Measurements from ENCODE around the gene FAHD1. TPM values are rescaled to one million over a fixed set of nuclear protein-coding genes. Genes with fewer than 3 reads are reported as not detected.
"Not testable (repeated sequence)": the region's sequence is repeated elsewhere in the genome, so short reads cannot be mapped to it uniquely, and the experiment has no call there.

FAHD1 gene
- total and polyA plus RNA-seq, 3 experiments from 2014 or later = 19.3 to 26.7 (median 20.9) TPM

- H3K36me3 Mint-ChIP-seq = no peaks in the 10 kb centered on the region
- H3K27me3 ChIP-seq (ENCODE audit: insufficient read depth, low read length, poor library complexity, severe bottlenecking) = no peaks in the 10 kb centered on the region
- H3K27me3 Mint-ChIP-seq = peaks cover 14 to 31% of the 10 kb centered on the region in 2 donors
- H3K9me3 Mint-ChIP-seq = no peaks in the 10 kb centered on the region
- no peak overlapping the region for H3K27ac ChIP-seq (ENCODE audit: low read depth, low read length)
- peak in 2 of 5 donors; percentile 11 to 41 for DNase-seq
- ChIA-PET POLR2A (no interaction called here), CTCF (interaction anchor here (0.9 to 1.2 kb wide), 4 partner anchors 9 to 65 kb away, joined by 3 read pairs; no protein-coding TSS in a partner anchor)
- H3K4me3 Mint-ChIP-seq = no peak overlapping the region
- H3K9me3 ChIP-seq (ENCODE audit: low read length) = no peaks in the 10 kb centered on the region
- H3K4me1 Mint-ChIP-seq = no peaks in the 10 kb centered on the region
- H3K27ac Mint-ChIP-seq = peak overlapping the region in 1 of 8 donors; percentile 43
- H3K36me3 ChIP-seq (ENCODE audit: insufficient read depth, low read length) = no peaks in the 10 kb centered on the region
- no peak overlapping the region for H3K4me3 ChIP-seq (ENCODE audit: low read length)
- no peaks in the 10 kb centered on the region for H3K4me1 ChIP-seq (ENCODE audit: insufficient read depth, low read length)
These were observed 36.9 kb downstream of the FAHD1 start for GRCh38 chr16:1863681-1864460.

- POLR2A ChIA-PET = no interaction called here
These were observed 39.1 kb downstream of the FAHD1 start for GRCh38 chr16:1865902-1866690.

GRCh38 chr16:1870365-1871082 is 43.5 kb downstream of the FAHD1 start:
- Mint-ChIP-seq H3K9me3 (no peaks in the 10 kb centered on the region), H3K27ac (no peak overlapping the region), H3K4me3 (no peak overlapping the region), H3K4me1 (peaks cover 0 to 4% (median 3%) of the 10 kb centered on the region in 3 donors), H3K27me3 (peaks cover 17 to 28% of the 10 kb centered on the region in 2 donors), H3K36me3 (no peaks in the 10 kb centered on the region)
- Histone ChIP-seq H3K4me3 (ENCODE audit: low read length) (no peak overlapping the region), H3K36me3 (ENCODE audit: insufficient read depth, low read length) (no peaks in the 10 kb centered on the region), H3K4me1 (ENCODE audit: insufficient read depth, low read length) (no peaks in the 10 kb centered on the region), H3K27ac (ENCODE audit: low read depth, low read length) (no peak overlapping the region), H3K27me3 (ENCODE audit: insufficient read depth, low read length, poor library complexity, severe bottlenecking) (peaks cover 3% of the 10 kb centered on the region), H3K9me3 (ENCODE audit: low read length) (no peaks in the 10 kb centered on the region)
- no peak for DNase-seq
- POLR2A ChIA-PET = interaction anchor here (0.6 kb wide), 1 partner anchor 15 kb away, joined by 3 read pairs; no protein-coding TSS in a partner anchor
- CTCF ChIA-PET = no interaction called here

More at GRCh38 chr16:1865902-1866690, 39.1 kb downstream of the FAHD1 start:
- CTCF ChIA-PET = interaction anchor here (1.2 kb wide), 1 partner anchor 24 kb away, joined by 3 read pairs; no protein-coding TSS in a partner anchor
- no peak for DNase-seq
- Histone ChIP-seq H3K4me3 (ENCODE audit: low read length) (no peak overlapping the region), H3K9me3 (ENCODE audit: low read length) (no peaks in the 10 kb centered on the region), H3K27me3 (ENCODE audit: insufficient read depth, low read length, poor library complexity, severe bottlenecking) (no peaks in the 10 kb centered on the region), H3K27ac (ENCODE audit: low read depth, low read length) (no peak overlapping the region), H3K36me3 (ENCODE audit: insufficient read depth, low read length) (no peaks in the 10 kb centered on the region), H3K4me1 (ENCODE audit: insufficient read depth, low read length) (no peaks in the 10 kb centered on the region)
- no peaks in the 10 kb centered on the region for H3K9me3 Mint-ChIP-seq
- no peak overlapping the region for H3K27ac Mint-ChIP-seq
- H3K27me3 Mint-ChIP-seq = peaks cover 17 to 18% of the 10 kb centered on the region in 2 donors
- no peaks in the 10 kb centered on the region for H3K4me1 Mint-ChIP-seq
- H3K4me3 Mint-ChIP-seq = no peak overlapping the region
- H3K36me3 Mint-ChIP-seq = no peaks in the 10 kb centered on the region

DNA sequence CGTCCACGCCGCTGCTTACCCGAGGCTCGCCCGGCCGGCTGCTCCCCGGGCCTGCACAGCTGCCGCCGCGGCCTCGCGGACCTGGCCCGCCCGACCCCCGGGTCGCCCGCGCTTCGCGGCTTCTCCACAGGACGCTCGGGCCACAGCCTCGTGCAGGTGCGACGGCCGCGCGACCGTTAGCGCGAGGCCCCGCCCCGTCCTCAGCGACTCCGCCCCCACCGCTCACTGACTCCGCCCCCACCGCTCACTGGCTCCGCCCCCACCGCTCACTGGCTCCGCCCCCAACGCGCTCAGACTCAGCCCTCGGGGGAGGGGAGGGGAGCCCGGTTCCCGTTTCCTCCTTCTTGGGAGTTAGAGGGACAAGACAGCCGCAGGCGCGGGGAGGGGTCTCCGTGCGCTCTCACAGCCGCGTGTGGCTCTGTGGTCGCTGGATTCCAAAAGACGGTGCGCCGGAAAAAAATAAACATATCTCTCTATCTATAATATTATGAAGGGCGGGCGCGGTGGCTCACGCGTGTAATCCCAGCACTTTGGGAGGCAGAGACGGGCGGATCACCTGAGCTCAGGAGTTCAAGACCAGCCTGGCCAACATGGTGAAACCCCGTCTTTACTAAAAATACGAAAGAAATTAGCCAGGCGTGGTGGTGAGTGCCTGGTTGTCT is 45.1 kb downstream of the FAHD1 start, which contains the start of gene MEIOB:
Gene MEIOB (minus strand): TSS at position 191 of the 662 bp plus-strand sequence. CDS start 3,989 bp downstream, outside the sequence.
- ChIA-PET POLR2A (no interaction called here), CTCF (interaction anchor here (1.0 kb wide), 1 partner anchor 8 kb away, joined by 3 read pairs; no protein-coding TSS in a partner anchor)
- H3K36me3 Mint-ChIP-seq = no peaks in the 10 kb centered on the region
- Histone ChIP-seq H3K27ac (ENCODE audit: low read depth, low read length) (no peak within 1 kb of the TSS), H3K27me3 (ENCODE audit: insufficient read depth, low read length, poor library complexity, severe bottlenecking) (peaks cover 3% of the 10 kb centered on the region), H3K4me3 (ENCODE audit: low read length) (no peak within 1 kb of the TSS), H3K4me1 (ENCODE audit: insufficient read depth, low read length) (no peaks in the 10 kb centered on the region), H3K9me3 (ENCODE audit: low read length) (no peaks in the 10 kb centered on the region), H3K36me3 (ENCODE audit: insufficient read depth, low read length) (no peaks in the 10 kb centered on the region)
- H3K4me3 Mint-ChIP-seq = peak within 1 kb of the TSS in 4 of 7 donors; percentile 16 to 69 (median 42)
- peaks cover 0 to 4% (median 3%) of the 10 kb centered on the region in 3 donors for H3K4me1 Mint-ChIP-seq
- H3K27ac Mint-ChIP-seq = no peak within 1 kb of the TSS
- H3K27me3 Mint-ChIP-seq = peaks cover 24 to 25% of the 10 kb centered on the region in 2 donors
- no peaks in the 10 kb centered on the region for H3K9me3 Mint-ChIP-seq
- peak in 2 of 5 donors; percentile 16 to 30 for DNase-seq

- H3K4me3 Mint-ChIP-seq = no peak overlapping the region
- peaks cover 24 to 40% of the 10 kb centered on the region in 2 donors for H3K27me3 Mint-ChIP-seq
- no peaks in the 10 kb centered on the region for H3K9me3 Mint-ChIP-seq
- Histone ChIP-seq H3K4me3 (ENCODE audit: low read length) (no peak overlapping the region), H3K36me3 (ENCODE audit: insufficient read depth, low read length) (no peaks in the 10 kb centered on the region), H3K27me3 (ENCODE audit: insufficient read depth, low read length, poor library complexity, severe bottlenecking) (peaks cover 3% of the 10 kb centered on the region), H3K27ac (ENCODE audit: low read depth, low read length) (no peak overlapping the region), H3K9me3 (ENCODE audit: low read length) (no peaks in the 10 kb centered on the region), H3K4me1 (ENCODE audit: insufficient read depth, low read length) (no peaks in the 10 kb centered on the region)
- H3K4me1 Mint-ChIP-seq = peaks cover 0 to 4% (median 3%) of the 10 kb centered on the region in 3 donors
- ChIA-PET POLR2A (no interaction called here), CTCF (no interaction called here)
- H3K27ac Mint-ChIP-seq = no peak overlapping the region
- no peaks in the 10 kb centered on the region for H3K36me3 Mint-ChIP-seq
- DNase-seq = no peak
These were observed 47.8 kb downstream of the FAHD1 start for GRCh38 chr16:1874854-1875253.

DNA sequence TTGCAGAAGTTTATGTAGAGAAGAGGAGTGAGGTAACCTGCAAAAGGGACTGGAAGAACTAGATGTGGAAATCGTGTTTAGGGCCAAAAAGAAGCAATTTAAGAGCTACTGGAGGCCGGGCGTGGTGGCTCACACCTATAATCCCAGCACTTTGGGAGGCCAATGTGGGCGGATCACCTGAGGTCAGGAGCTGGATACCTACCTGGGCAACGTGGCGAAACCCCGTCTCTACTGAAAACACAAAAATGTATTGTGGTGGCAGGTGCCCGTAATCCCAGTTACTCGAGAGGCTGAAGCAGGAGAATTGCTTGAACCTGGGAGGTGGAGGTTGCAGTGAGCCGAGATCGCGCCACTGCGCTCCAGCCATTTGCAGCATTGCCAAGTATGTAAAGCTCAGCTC is 49.1 kb downstream of the FAHD1 start:
- peak overlapping the region in 1 of 8 donors; percentile 10 for H3K27ac Mint-ChIP-seq
- H3K27ac ChIP-seq (ENCODE audit: low read depth, low read length); H3K4me1 Mint-ChIP-seq; H3K4me3 ChIP-seq (ENCODE audit: low read length); POLR2A ChIA-PET; H3K36me3 Mint-ChIP-seq; H3K4me3 Mint-ChIP-seq; H3K27me3 ChIP-seq (ENCODE audit: insufficient read depth, low read length, poor library complexity, severe bottlenecking); H3K36me3 ChIP-seq (ENCODE audit: insufficient read depth, low read length); CTCF ChIA-PET; H3K4me1 ChIP-seq (ENCODE audit: insufficient read depth, low read length); DNase-seq; H3K9me3 Mint-ChIP-seq; H3K9me3 ChIP-seq (ENCODE audit: low read length): not testable (repeated sequence)
- peaks cover 24 to 36% of the 10 kb centered on the region in 2 donors for H3K27me3 Mint-ChIP-seq

DNA sequence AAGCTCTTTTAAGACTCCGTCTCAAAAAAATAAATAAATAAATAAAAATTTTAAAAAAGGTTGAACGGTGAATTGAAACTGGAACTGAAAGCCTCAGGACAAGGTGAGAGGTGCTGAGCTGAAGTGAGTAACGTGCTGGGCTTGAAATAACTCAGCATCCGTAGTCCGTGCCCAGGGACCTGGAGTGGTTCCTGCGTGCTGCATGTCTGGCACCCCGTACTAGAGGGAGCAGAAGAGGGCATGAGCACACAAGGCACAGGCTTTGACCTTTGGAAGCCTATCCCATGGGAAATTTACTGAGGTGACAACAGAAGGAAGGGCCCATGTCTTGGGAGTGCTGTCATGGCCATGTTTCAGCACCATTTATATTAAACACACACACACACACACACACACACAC is 49.5 kb downstream of the FAHD1 start:
- Histone ChIP-seq H3K9me3 (ENCODE audit: low read length) (no peaks in the 10 kb centered on the region), H3K27ac (ENCODE audit: low read depth, low read length) (no peak overlapping the region), H3K27me3 (ENCODE audit: insufficient read depth, low read length, poor library complexity, severe bottlenecking) (peaks cover 3% of the 10 kb centered on the region), H3K4me1 (ENCODE audit: insufficient read depth, low read length) (no peaks in the 10 kb centered on the region), H3K36me3 (ENCODE audit: insufficient read depth, low read length) (no peaks in the 10 kb centered on the region), H3K4me3 (ENCODE audit: low read length) (no peak overlapping the region)
- Mint-ChIP-seq H3K36me3 (no peaks in the 10 kb centered on the region), H3K27ac (no peak overlapping the region), H3K9me3 (no peaks in the 10 kb centered on the region), H3K27me3 (peaks cover 24 to 36% of the 10 kb centered on the region in 2 donors), H3K4me1 (peaks cover 0 to 4% (median 3%) of the 10 kb centered on the region in 3 donors), H3K4me3 (no peak overlapping the region)
- CTCF ChIA-PET = no interaction called here
- POLR2A ChIA-PET = no interaction called here
- DNase-seq = no peak

Measured in CD8-positive, alpha-beta memory T cell (primary cell).